ENCODE measurements around the gene COL24A1. TPM values are rescaled to one million over a fixed set of nuclear protein-coding genes. Genes with fewer than 3 reads are reported as not detected.
"Not testable (repeated sequence)": the region's sequence is repeated elsewhere in the genome, so short reads cannot be mapped to it uniquely, and the experiment has no call there.

The COL24A1 gene
- total RNA-seq, 2 donors from 2014 or later, result 1.4 to 1.5 TPM

- intact Hi-C loops (cut with DNase I), result no loop called here
- DNase-seq, result no peak
Observed at GRCh38 chr1:85857991-85858390, 298.6 kb downstream of the COL24A1 start.

GRCh38 chr1:85850238-85850637, 306.3 kb downstream of the COL24A1 start:
- DNase-seq, result no peak
- intact Hi-C loops (cut with DNase I), result no loop called here
- peak in 1 of 2 donors; percentile 61 for ATAC-seq

More at GRCh38 chr1:85857991-85858390, 298.6 kb downstream of the COL24A1 start:
- ATAC-seq, result no peak

- DNase-seq (no peak), ATAC-seq (no peak)
- intact Hi-C loops (cut with DNase I), result no loop called here
Observed at GRCh38 chr1:85849660-85850059, 306.9 kb downstream of the COL24A1 start.

GRCh38 chr1:85847356-85847755, 309.2 kb downstream of the COL24A1 start:
- DNase-seq (no peak), ATAC-seq (no peak)
- intact Hi-C loops (cut with DNase I), result no loop called here

- intact Hi-C loops (cut with DNase I), result no loop called here
- no peak for ATAC-seq
- DNase-seq, result no peak
Observed at GRCh38 chr1:85846706-85847105, 309.9 kb downstream of the COL24A1 start.

GRCh38 chr1:85839459-85839858, 317.1 kb downstream of the COL24A1 start:
- DNase-seq, result no peak
- no peak for ATAC-seq
- intact Hi-C loops (cut with DNase I), result no loop called here

GRCh38 chr1:85838238-85838637, 318.3 kb downstream of the COL24A1 start:
- DNase-seq (no peak), ATAC-seq (no peak)
- intact Hi-C loops (cut with DNase I), result no loop called here

GRCh38 chr1:85836736-85837135, 319.8 kb downstream of the COL24A1 start:
- no peak for ATAC-seq
- intact Hi-C loops (cut with DNase I), result no loop called here
- no peak for DNase-seq

GRCh38 chr1:85833165-85833564, 323.4 kb downstream of the COL24A1 start:
- ATAC-seq; DNase-seq; intact Hi-C loops (cut with DNase I): not testable (repeated sequence)

- DNase-seq (no peak), ATAC-seq (no peak)
Observed at GRCh38 chr1:85830837-85831236, 325.7 kb downstream of the COL24A1 start.

GRCh38 chr1:85824066-85824840, 332.3 kb downstream of the COL24A1 start:
- intact Hi-C loops (cut with DNase I), result no loop called here
- no peak for DNase-seq
- ATAC-seq, result no peak

More at GRCh38 chr1:85830837-85831236, 325.7 kb downstream of the COL24A1 start:
- intact Hi-C loops (cut with DNase I), result no loop called here

GRCh38 chr1:85822696-85823095, 333.9 kb downstream of the COL24A1 start:
- DNase-seq, result no peak
- intact Hi-C loops (cut with DNase I), result no loop called here
- no peak for ATAC-seq

- intact Hi-C loops (cut with DNase I), result no loop called here
- ATAC-seq (no peak), DNase-seq (no peak)
Observed at GRCh38 chr1:85818371-85818770, 338.2 kb downstream of the COL24A1 start.

- intact Hi-C loops (cut with DNase I), result no loop called here
- DNase-seq (no peak), ATAC-seq (no peak)
Observed at GRCh38 chr1:85816606-85817005, 340.0 kb downstream of the COL24A1 start.

GRCh38 chr1:85815906-85816305, 340.7 kb downstream of the COL24A1 start:
- ATAC-seq (peak; percentile 41 to 45), DNase-seq (peak; percentile 41)
- intact Hi-C loops (cut with DNase I), result no loop called here

- DNase-seq (no peak), ATAC-seq (peak in 1 of 2 donors; percentile 49)
- intact Hi-C loops (cut with DNase I), result no loop called here
Observed at GRCh38 chr1:85806236-85806965, 350.2 kb downstream of the COL24A1 start.

- ATAC-seq (no peak), DNase-seq (no peak)
- intact Hi-C loops (cut with DNase I), result no loop called here
Observed at GRCh38 chr1:85801520-85801919, 355.1 kb downstream of the COL24A1 start.

- no peak for DNase-seq
- no peak for ATAC-seq
- intact Hi-C loops (cut with DNase I), result no loop called here
Observed at GRCh38 chr1:85799737-85800136, 356.8 kb downstream of the COL24A1 start.

- no peak for DNase-seq
- intact Hi-C loops (cut with DNase I), result no loop called here
- no peak for ATAC-seq
Observed at GRCh38 chr1:85798419-85798818, 358.2 kb downstream of the COL24A1 start.

- DNase-seq; ATAC-seq; intact Hi-C loops (cut with DNase I): not testable (repeated sequence)
Observed at GRCh38 chr1:85777021-85777420, 379.6 kb downstream of the COL24A1 start.

Measured in left cardiac atrium (tissue), 4 donors.